Keratinocyte (primary cell): ENCODE data around the gene KCNMA1. TPM values are rescaled to one million over a fixed set of nuclear protein-coding genes. Genes with fewer than 3 reads are reported as not detected.

Experiments
- DNase-seq: peaks from one replicate; pipeline ENCODE4 v3.0.0-alpha.2; 2011; ENCODE audit warnings: low read depth, missing footprints, low spot score
- FAIRE-seq: peaks from 2 replicates; lab custom pipeline; 2011; peaks lifted over from hg19 to GRCh38; lab: Jason Lieb, UNC
- H2AFZ ChIP-seq: 2 replicates; pipeline ENCODE4 v1.6.0; 2012; ENCODE audit warnings: low read length, control low read depth, inconsistent platforms; ENCODE audit not compliant: control insufficient read depth
- H3K27ac ChIP-seq: 2 replicates; pipeline ENCODE4 v1.5.1; 2011; ENCODE audit warnings: low read length; ENCODE audit not compliant: control insufficient read depth, insufficient read depth
- H3K27me3 ChIP-seq: 3 replicates; pipeline ENCODE4 v1.6.0; 2011; ENCODE audit warnings: low read length; ENCODE audit not compliant: control insufficient read depth, insufficient read depth; ENCODE audit errors: extremely low read depth
- H3K36me3 ChIP-seq, 2 experiments: 2 replicates in 1 of 2; 3 replicates in 1 of 2; pipeline ENCODE4 v1.5.1; 2011; ENCODE audit warnings: low read length in 2 of 2, mild to moderate bottlenecking in 1 of 2; ENCODE audit not compliant: control insufficient read depth in 2 of 2, insufficient read depth in 2 of 2; ENCODE audit errors: extremely low read depth in 1 of 2
- H3K4me1 ChIP-seq: 3 replicates; pipeline ENCODE4 v1.5.1; 2011; ENCODE audit warnings: low read length; ENCODE audit not compliant: control insufficient read depth, insufficient read depth; ENCODE audit errors: extremely low read depth
- H3K4me2 ChIP-seq: 3 replicates; pipeline ENCODE4 v1.6.0; 2011; ENCODE audit warnings: low read depth, low read length; ENCODE audit not compliant: control insufficient read depth, insufficient read depth; ENCODE audit errors: extremely low read depth
- H3K4me3 ChIP-seq, 3 experiments: fragments of 200-600 bp in 1 of 3; sonication (generic) in 1 of 3; 2 replicates in 2 of 3; 3 replicates in 1 of 3; pipeline ENCODE4 v1.5.1; 2011 to 2016; ENCODE audit warnings: low read length in 3 of 3, mild to moderate bottlenecking in 3 of 3, control low read depth in 2 of 3, inconsistent platforms in 1 of 3, low read depth in 1 of 3, mixed read lengths in 1 of 3, mixed run types in 1 of 3, moderate library complexity in 1 of 3; ENCODE audit not compliant: control insufficient read depth in 2 of 3, insufficient read depth in 2 of 3; ENCODE audit errors: extremely low read depth in 1 of 3
- H3K79me2 ChIP-seq: 2 replicates; pipeline ENCODE4 v1.6.0; 2012; ENCODE audit warnings: low read length; ENCODE audit not compliant: control insufficient read depth, insufficient read depth
- H3K9ac ChIP-seq: 3 replicates; pipeline ENCODE4 v1.6.0; 2011; ENCODE audit warnings: low read length; ENCODE audit not compliant: control insufficient read depth, insufficient read depth; ENCODE audit errors: extremely low read depth
- H3K9me1 ChIP-seq: 3 replicates; pipeline ENCODE4 v1.6.0; 2011; ENCODE audit warnings: low read length; ENCODE audit not compliant: control insufficient read depth, insufficient read depth; ENCODE audit errors: extremely low read depth
- H3K9me3 ChIP-seq: 2 replicates; pipeline ENCODE4 v1.5.1; 2012; ENCODE audit warnings: low read depth, low read length; ENCODE audit not compliant: control insufficient read depth
- H4K20me1 ChIP-seq: 3 replicates; pipeline ENCODE4 v1.6.0; 2011; ENCODE audit warnings: low read length; ENCODE audit not compliant: control insufficient read depth, insufficient read depth; ENCODE audit errors: extremely low read depth
- CTCF ChIP-seq, 3 experiments: IDR thresholded peaks in 1 of 3; conservative IDR thresholded peaks in 1 of 3; optimal IDR thresholded peaks in 1 of 3; 2 replicates in 2 of 3; 3 replicates in 1 of 3; pipeline versions ENCODE3 to v1.5.1; 2011; ENCODE audit warnings: low read length in 3 of 3, mild to moderate bottlenecking in 3 of 3, moderate library complexity in 2 of 3, control low read depth in 1 of 3, inconsistent platforms in 1 of 3; ENCODE audit not compliant: insufficient read depth in 2 of 3; ENCODE audit errors: extremely low read depth in 1 of 3
- EZH2 ChIP-seq: IDR thresholded peaks from one replicate; pipeline ENCODE4 v1.6.1; 2012; ENCODE audit warnings: inconsistent platforms, mild to moderate bottlenecking, low read length, moderate library complexity
- dilution Hi-C: fragments of 300-500 bp; cut with MboI; formaldehyde crosslinking; loops from one replicate; pipeline ENCODE4 v1.7.0; 2020; ENCODE audit warnings: low sequenced_read_pairs; ENCODE audit not compliant: extremely low pct_ligation_motif_present
- polyA plus RNA-seq, 5 experiments: library from polyadenylated mRNA; depleted of rRNA in 3 of 5; stranded (reverse) in 3 of 5; stranded (forward) in 1 of 5; unstranded in 1 of 5; fragments of >200 nt; gene quantifications; 1 replicate in 1 of 5; 2 replicates in 3 of 5; 3 replicates in 1 of 5; pipeline versions ENCODE4 v1.2.1 to v1.2.3, GENCODE V29; 2011 to 2012; ENCODE audit warnings: missing spikeins in 2 of 5, low read depth in 1 of 5, low replicate concordance in 1 of 5

The KCNMA1 gene
- polyA plus RNA-seq, 1 donor (not counting 4 experiments of a cell fraction or from before 2014, with no cell fraction given), result 6.3 TPM

GRCh38 chr10:76868098-76868977 lies 769.3 kb downstream of the KCNMA1 start:
- H4K20me1 ChIP-seq, result no peaks in the 10 kb centered on the region
- no peak overlapping the region for H3K9ac ChIP-seq
- H2AFZ ChIP-seq, result no peak overlapping the region
- no peaks in the 10 kb centered on the region for H3K9me3 ChIP-seq
- no peak overlapping the region for H3K27ac ChIP-seq
- no peak for FAIRE-seq
- H3K4me3 ChIP-seq, result no peak overlapping the region
- DNase-seq, result no peak
- H3K36me3 ChIP-seq, result no peaks in the 10 kb centered on the region
- no peaks in the 10 kb centered on the region for H3K79me2 ChIP-seq
- dilution Hi-C loops, result no loop called here
- no peak overlapping the region for H3K4me2 ChIP-seq
- no peaks in the 10 kb centered on the region for H3K4me1 ChIP-seq
- H3K9me1 ChIP-seq, result no peaks in the 10 kb centered on the region
- no peaks in the 10 kb centered on the region for H3K27me3 ChIP-seq
- TF ChIP-seq EZH2, result no peak
- TF ChIP-seq CTCF (optimal IDR thresholded peaks at IDR 0.05 in 1 of 3, IDR thresholded peaks at IDR 0.05 in 1 of 3, conservative IDR thresholded peaks at IDR 0.05 in 1 of 3; ENCODE audit: extremely low read depth in 1 of 3, insufficient read depth in 2 of 3, low read length in 3 of 3), result no peak

- no peaks in the 10 kb centered on the region for H4K20me1 ChIP-seq
- dilution Hi-C loops, result no loop called here
- H3K9me3 ChIP-seq, result no peaks in the 10 kb centered on the region
- no peak overlapping the region for H3K4me3 ChIP-seq
- FAIRE-seq (no peak), DNase-seq (no peak)
- H2AFZ ChIP-seq, result no peak overlapping the region
- H3K79me2 ChIP-seq, result no peaks in the 10 kb centered on the region
- H3K36me3 ChIP-seq, result no peaks in the 10 kb centered on the region
- H3K9ac ChIP-seq, result no peak overlapping the region
- no peaks in the 10 kb centered on the region for H3K4me1 ChIP-seq
- H3K4me2 ChIP-seq, result no peak overlapping the region
- H3K9me1 ChIP-seq, result no peaks in the 10 kb centered on the region
- TF ChIP-seq CTCF (optimal IDR thresholded peaks at IDR 0.05 in 1 of 3, IDR thresholded peaks at IDR 0.05 in 1 of 3, conservative IDR thresholded peaks at IDR 0.05 in 1 of 3; ENCODE audit: extremely low read depth in 1 of 3, insufficient read depth in 2 of 3, low read length in 3 of 3) (no peak), EZH2 (no peak)
- H3K27ac ChIP-seq, result no peak overlapping the region
- no peaks in the 10 kb centered on the region for H3K27me3 ChIP-seq
Observed at GRCh38 chr10:76866841-76867586, 770.6 kb downstream of the KCNMA1 start.
